ENCODE results near the gene COPA. TPM values are rescaled to one million over a fixed set of nuclear protein-coding genes. Genes with fewer than 3 reads are reported as not detected.

The COPA gene
- total RNA-seq, 1 experiment from 2014 or later, result 118 TPM

DNA sequence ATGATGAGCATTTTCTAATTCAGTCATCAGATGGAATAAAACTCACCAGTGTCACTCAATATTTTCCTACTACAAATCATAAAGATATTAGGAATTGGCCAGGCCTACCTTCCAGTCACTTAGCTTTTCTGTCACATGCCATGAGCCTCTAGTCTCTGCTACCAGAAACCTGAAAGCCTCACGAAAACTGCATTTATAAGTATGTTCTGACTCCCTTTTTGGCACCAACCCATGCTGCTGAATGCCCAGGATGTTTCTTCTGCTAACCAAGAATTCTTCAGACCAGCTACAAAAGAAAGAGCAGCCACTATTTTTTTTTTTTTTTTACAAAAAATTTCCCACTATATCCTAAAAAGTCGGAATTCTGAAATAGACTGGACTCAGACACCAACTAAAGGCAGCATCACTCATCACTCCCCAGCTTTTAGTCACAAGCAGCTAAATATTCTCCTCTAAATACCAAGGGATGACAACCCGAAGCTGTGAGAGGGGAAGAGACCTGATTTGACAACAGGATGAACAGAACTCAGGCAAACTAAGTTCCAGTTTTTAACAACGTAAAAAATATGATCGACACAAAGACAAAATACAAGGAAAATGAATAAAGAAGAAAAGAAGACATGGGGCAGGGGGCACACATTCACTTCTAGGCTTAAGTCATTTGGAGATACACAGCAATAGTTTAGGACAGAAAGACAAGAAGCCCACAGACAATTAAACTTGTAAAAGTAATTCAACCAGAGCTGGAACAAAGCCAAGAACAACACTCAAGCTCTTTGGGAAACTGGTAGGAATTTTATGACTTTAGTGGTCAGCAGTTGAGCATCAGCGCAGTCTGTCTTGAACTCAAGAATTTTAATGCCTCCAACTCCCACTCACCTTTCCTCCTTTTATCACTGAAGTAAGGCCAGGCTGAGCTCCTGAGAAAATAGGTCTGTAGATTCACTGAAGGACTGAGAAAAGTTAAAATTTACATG is 82.4 kb downstream of the COPA start:
- DNase-seq (ENCODE audit: low read depth, low spot score) (no peak), ATAC-seq (no peak)
- Histone ChIP-seq H3K36me3 (ENCODE audit: control insufficient read depth, insufficient read depth, low read length) (no peaks in the 10 kb centered on the region; the same call in none of the 2 replicates), H3K9me3 (ENCODE audit: control insufficient read depth, insufficient read depth, low read depth, low read length) (no peaks in the 10 kb centered on the region), H3K4me3 (ENCODE audit: low read depth in 2 of 2, low read length in 2 of 2) (peak overlapping the region; percentile 84 to 96), H3K4me1 (ENCODE audit: control insufficient read depth, insufficient read depth, low read length) (peaks cover 29% of the 10 kb centered on the region), H3K27ac (ENCODE audit: low read length) (peak overlapping the region; percentile 98), H3K27me3 (ENCODE audit: control insufficient read depth, insufficient read depth, low read length) (no peaks in the 10 kb centered on the region)
- in situ Hi-C loops (cut with HindIII; ENCODE audit: low pct_unique_long_range_greater_than_20kb, low sequenced_read_pairs) (no loop called here), intact Hi-C loops (cut with micrococcal nuclease; ENCODE audit: unreplicated experiment) (no loop called here)
- ChIA-PET POLR2A (interaction anchor here (1.0 kb wide), 1 partner anchor 25 kb away, joined by 3 read pairs; no protein-coding TSS in a partner anchor), CTCF (no interaction called here)
- TF ChIP-seq POLR2AphosphoS5 (IDR thresholded peaks at IDR 0.05; ENCODE audit: low read depth, low read length) (no peak), SIN3A (IDR thresholded peaks at IDR 0.05; ENCODE audit: borderline replicate concordance, insufficient read depth, low read depth, low read length) (no peak), TCF7L2 (IDR thresholded peaks at IDR 0.05; ENCODE audit: low read depth, low read length) (no peak)
- TF ChIP-seq, protein P1, sequence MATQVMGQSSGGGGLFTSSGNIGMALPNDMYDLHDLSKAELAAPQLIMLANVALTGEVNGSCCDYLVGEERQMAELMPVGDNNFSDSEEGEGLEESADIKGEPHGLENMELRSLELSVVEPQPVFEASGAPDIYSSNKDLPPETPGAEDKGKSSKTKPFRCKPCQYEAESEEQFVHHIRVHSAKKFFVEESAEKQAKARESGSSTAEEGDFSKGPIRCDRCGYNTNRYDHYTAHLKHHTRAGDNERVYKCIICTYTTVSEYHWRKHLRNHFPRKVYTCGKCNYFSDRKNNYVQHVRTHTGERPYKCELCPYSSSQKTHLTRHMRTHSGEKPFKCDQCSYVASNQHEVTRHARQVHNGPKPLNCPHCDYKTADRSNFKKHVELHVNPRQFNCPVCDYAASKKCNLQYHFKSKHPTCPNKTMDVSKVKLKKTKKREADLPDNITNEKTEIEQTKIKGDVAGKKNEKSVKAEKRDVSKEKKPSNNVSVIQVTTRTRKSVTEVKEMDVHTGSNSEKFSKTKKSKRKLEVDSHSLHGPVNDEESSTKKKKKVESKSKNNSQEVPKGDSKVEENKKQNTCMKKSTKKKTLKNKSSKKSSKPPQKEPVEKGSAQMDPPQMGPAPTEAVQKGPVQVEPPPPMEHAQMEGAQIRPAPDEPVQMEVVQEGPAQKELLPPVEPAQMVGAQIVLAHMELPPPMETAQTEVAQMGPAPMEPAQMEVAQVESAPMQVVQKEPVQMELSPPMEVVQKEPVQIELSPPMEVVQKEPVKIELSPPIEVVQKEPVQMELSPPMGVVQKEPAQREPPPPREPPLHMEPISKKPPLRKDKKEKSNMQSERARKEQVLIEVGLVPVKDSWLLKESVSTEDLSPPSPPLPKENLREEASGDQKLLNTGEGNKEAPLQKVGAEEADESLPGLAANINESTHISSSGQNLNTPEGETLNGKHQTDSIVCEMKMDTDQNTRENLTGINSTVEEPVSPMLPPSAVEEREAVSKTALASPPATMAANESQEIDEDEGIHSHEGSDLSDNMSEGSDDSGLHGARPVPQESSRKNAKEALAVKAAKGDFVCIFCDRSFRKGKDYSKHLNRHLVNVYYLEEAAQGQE (IDR thresholded peaks at IDR 0.05; ENCODE audit: insufficient read depth in 1 of 2, low read depth in 2 of 2, low read length in 1 of 2), result no peak
- TF ChIP-seq, protein P2, sequence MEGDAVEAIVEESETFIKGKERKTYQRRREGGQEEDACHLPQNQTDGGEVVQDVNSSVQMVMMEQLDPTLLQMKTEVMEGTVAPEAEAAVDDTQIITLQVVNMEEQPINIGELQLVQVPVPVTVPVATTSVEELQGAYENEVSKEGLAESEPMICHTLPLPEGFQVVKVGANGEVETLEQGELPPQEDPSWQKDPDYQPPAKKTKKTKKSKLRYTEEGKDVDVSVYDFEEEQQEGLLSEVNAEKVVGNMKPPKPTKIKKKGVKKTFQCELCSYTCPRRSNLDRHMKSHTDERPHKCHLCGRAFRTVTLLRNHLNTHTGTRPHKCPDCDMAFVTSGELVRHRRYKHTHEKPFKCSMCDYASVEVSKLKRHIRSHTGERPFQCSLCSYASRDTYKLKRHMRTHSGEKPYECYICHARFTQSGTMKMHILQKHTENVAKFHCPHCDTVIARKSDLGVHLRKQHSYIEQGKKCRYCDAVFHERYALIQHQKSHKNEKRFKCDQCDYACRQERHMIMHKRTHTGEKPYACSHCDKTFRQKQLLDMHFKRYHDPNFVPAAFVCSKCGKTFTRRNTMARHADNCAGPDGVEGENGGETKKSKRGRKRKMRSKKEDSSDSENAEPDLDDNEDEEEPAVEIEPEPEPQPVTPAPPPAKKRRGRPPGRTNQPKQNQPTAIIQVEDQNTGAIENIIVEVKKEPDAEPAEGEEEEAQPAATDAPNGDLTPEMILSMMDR (IDR thresholded peaks at IDR 0.05), result no peak
- TSS peak; percentile 48 for BruUV-seq (replicated peaks)

GRCh38 chr1:160258177-160258798 is 84.8 kb downstream of the COPA start:
- in situ Hi-C loops (cut with HindIII; ENCODE audit: low pct_unique_long_range_greater_than_20kb, low sequenced_read_pairs), result no loop called here
- DNase-seq (ENCODE audit: low read depth, low spot score), result no peak
- Histone ChIP-seq H3K27ac (ENCODE audit: low read length) (no peak overlapping the region), H3K36me3 (ENCODE audit: control insufficient read depth, insufficient read depth, low read length) (no peaks in the 10 kb centered on the region; the same call in none of the 2 replicates), H3K4me1 (ENCODE audit: control insufficient read depth, insufficient read depth, low read length) (peaks cover 29% of the 10 kb centered on the region), H3K27me3 (ENCODE audit: control insufficient read depth, insufficient read depth, low read length) (no peaks in the 10 kb centered on the region), H3K9me3 (ENCODE audit: control insufficient read depth, insufficient read depth, low read depth, low read length) (no peaks in the 10 kb centered on the region), H3K4me3 (ENCODE audit: low read depth in 2 of 2, low read length in 2 of 2) (no peak overlapping the region)
- ATAC-seq, result no peak
- TF ChIP-seq, protein P2 (IDR thresholded peaks at IDR 0.05), result no peak
- TF ChIP-seq SIN3A (IDR thresholded peaks at IDR 0.05; ENCODE audit: borderline replicate concordance, insufficient read depth, low read depth, low read length) (no peak), TCF7L2 (IDR thresholded peaks at IDR 0.05; ENCODE audit: low read depth, low read length) (no peak), POLR2AphosphoS5 (IDR thresholded peaks at IDR 0.05; ENCODE audit: low read depth, low read length) (no peak)
- TF ChIP-seq, protein P1 (IDR thresholded peaks at IDR 0.05; ENCODE audit: insufficient read depth in 1 of 2, low read depth in 2 of 2, low read length in 1 of 2), result no peak
- ChIA-PET POLR2A (interaction anchor here (0.7 kb wide), 1 partner anchor 28 kb away, joined by 3 read pairs; no protein-coding TSS in a partner anchor), CTCF (no interaction called here)
- intact Hi-C loops (cut with micrococcal nuclease; ENCODE audit: unreplicated experiment), result no loop called here
- no TSS peak for BruUV-seq (replicated peaks)

Data from Panc1 (cell line).